ENCODE results near the gene FAM114A1.

FAM114A1 gene

DNA sequence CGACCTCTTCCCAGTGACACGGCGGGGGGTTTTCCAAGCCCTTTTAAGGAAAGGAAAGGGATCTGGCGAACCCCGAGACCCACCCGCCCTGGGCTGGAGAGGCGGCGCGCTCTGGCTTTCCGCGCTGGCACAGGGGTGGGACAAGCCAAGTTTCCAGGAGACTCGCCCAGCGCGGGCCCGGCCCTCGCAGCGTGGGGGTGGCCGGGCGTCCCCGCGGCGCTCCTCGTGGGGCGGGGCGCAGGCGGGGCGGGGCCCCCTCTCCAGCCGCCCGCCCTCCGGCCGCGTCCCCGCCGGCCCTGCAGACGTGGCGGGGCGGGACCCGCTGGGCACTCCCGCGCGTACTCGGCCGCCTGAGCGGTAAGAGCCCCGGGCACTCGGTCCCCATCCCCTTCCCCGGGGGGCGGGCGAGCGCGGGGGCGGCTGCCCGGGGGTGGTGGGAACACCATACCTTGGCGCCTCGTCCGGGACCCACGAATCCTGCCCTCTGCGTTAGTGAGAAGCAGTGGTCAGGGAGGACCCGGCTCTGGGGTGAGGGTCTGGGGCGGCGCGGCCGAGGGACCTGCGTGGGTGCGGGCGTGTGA lies at the start of gene FAM114A1:
Gene FAM114A1 (plus strand): TSS at position 329 of the 581 bp plus-strand sequence. CDS start 10,273 bp downstream, outside the sequence.
- DNase-seq: peak; percentile 24

DNA sequence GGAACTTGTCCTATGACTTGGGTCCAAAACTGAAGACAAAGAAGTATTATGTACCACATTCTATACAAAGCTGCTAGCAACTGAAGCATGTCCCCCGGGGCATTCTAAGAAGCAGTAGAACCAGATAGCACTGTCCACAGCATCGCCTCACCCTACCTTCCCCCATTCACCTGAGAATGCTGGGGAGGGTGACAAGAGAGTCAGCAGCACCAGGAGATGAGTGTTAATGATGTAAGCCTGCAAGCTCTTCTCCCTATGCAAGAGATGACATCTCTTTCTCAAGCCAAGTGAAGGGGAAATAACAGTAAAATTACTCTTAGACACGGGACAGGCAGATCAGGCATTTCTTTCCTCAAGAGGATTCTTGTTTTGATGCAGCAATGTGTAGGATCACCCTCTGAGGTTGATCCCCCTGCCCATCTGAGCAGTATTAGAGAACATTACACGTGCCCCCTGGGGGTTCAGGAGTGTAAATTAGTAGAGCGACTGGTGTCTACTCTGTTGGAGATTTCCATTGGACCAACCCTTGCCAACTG lies 49.1 kb upstream of the FAM114A1 start:
- no peak for DNase-seq

DNA sequence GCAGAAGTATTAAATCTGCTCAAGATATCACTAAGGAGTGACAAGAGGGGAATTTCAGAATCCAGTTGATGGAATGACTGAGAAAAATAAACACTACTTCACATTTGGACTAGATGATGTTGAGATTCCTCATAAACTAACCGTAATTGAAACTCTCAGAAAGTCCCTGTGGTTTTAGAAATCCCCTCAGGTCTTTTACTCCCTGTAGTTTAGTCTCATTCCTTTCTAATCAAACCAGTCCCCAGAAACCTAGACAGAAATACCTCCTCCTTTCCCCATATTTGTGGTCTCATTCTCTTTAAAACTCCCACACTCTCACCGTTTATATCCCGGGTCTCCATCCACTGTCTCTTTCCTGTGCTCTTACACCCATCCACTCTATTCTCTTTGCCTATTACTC lies 48.0 kb upstream of the FAM114A1 start:
- DNase-seq: no peak

DNA sequence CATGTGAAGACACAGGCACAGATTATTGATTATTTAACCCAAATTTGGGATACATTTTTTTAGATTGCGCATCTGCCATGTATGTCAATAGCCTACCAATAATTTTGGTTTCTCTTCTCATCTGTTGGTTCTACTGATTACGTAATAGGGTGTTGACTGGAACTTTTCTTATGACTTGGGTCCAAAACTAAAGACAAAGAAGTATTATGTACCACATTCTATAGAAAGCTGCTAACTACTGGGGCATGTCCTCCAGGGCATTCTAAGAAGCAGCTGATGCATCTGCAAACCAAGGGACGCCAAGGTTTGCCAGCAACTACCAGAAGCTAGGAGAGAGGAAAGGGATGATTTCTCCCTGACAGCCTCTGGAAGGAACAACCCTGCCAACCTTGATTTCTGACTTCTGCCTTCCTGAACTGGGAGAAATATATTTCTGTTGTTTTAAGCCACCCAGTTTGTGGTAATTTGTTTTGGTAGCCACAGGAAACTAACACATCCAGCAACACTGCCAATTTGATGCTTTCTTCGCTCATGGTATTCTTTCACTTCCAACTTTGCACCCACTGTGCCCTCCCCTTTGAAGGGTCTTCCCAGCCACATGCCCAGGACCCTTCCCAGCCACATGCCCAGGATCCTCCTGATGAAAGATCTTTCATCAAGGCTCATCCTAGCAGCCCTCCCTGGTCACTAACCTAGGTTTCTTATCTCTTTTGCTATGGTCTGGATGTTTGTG lies 47.1 kb upstream of the FAM114A1 start:
- DNase-seq: no peak

DNA sequence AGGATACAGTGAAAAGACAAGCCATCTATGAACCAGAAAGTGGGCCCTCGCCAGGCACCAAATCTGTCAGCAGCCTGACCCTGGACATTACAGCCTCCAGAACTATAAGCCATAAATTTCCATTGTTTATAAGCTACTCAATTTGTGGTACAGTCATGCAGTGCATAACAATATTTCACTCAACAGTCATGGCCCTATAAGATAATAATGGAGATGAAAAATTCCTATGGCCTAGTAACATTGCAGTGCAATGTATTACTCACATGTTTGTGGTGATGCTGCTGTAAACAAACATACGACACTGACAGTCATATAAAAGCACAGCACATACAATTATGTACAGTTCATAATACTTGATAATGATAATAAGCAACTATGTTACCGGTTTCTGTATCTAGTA lies 45.9 kb upstream of the FAM114A1 start:
- DNase-seq: no peak

DNA sequence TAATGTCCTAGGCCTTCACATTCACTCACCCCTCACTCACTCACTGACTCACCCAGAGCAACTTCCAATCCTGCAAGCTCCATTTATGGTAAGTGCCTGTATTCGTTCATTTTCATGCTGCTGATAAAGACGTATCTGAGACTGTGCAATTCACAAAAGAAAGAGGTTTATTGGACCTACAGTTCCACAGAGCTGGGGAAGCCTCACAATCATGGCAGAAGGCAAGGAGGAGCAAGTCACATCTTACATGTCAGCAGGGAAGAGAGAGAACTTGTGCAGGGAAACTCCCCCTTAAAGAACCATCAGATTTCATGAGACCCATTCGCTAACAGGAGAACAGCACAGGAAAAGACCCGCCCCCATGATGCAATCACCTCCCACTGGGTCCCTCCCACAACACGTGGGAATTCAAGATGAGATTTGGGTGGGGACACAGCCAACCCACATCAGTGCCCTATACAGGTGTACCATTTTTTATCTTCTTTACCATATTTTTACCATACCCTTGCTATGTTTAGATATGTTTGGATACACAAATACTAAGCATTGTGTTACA lies 44.8 kb upstream of the FAM114A1 start:
- DNase-seq: no peak

DNA sequence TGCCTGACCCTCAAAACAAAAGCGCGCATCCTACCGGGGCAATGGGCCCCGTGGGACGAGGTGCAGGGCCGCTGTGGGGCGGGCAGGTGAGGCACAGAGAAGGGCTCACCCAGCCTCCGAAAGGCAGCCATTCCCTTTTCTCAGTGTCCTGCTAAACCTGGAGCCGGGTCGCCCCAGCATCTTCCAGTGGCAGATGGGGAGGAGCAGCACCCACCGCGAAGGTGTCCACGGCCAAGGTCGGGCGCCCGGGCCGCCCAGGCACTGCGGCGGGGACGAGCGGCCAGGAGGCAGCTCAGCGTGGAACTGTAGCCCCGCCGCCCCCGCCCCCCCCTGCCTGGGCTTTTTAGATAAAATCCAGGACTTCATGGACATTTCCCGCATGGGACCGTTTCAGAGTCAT lies 43.8 kb upstream of the FAM114A1 start:
- no peak for DNase-seq

DNA sequence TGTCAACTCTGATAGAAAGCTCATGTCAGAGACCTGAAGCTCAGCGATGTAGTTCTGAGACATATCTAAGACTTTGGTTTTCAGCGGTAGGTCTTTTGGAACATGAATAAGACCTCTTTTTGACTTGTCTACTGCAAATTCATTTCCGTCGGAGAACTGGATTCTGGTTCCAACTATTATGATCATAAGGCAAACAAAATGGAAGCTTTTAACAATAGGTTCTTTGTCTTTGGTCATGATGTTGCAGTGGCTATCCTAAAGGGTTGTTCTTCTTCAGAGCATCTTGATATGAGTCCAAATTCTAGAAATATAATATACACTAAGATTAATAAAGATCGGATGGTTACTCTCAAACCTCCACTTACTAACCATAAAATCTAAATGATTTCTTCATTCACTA lies 38.4 kb upstream of the FAM114A1 start:
- DNase-seq: no peak

DNA sequence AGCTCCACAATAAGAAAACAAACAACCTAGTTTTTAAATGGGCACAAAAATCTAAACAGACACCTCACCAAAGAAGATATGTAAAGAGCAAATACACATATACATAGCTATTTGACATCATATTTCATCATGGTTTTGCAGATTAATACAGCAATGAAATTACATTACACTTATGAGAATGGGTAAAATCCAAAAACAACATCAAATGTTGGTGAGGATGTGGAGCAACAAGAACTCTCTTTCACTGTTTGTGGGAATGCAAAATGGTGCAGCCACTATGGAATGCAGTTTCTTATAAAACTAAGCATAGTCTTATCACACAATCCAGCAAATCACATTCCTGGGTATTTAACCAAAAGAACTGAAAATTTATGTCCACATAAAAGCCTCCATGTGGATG lies 36.0 kb upstream of the FAM114A1 start:
- no peak for DNase-seq

DNA sequence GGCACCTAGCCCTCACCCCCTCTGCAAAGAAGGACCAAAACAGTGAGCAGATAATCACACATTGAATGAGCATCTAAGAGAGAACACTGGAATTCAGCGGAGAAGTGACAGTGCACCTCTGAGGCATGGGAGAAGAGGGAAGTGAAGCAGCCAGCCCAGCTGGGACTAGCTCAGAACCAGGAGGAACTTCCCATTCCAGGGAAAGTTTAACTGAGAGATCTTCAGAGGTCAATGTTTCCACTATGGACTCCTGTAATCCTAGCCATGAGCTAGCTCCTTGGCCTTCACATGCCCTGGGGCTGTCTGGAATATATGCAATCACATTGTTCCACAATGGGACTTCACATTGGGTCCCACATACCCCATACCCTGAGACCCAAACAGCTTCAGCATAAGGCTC lies 35.4 kb upstream of the FAM114A1 start:
- DNase-seq: no peak

DNA sequence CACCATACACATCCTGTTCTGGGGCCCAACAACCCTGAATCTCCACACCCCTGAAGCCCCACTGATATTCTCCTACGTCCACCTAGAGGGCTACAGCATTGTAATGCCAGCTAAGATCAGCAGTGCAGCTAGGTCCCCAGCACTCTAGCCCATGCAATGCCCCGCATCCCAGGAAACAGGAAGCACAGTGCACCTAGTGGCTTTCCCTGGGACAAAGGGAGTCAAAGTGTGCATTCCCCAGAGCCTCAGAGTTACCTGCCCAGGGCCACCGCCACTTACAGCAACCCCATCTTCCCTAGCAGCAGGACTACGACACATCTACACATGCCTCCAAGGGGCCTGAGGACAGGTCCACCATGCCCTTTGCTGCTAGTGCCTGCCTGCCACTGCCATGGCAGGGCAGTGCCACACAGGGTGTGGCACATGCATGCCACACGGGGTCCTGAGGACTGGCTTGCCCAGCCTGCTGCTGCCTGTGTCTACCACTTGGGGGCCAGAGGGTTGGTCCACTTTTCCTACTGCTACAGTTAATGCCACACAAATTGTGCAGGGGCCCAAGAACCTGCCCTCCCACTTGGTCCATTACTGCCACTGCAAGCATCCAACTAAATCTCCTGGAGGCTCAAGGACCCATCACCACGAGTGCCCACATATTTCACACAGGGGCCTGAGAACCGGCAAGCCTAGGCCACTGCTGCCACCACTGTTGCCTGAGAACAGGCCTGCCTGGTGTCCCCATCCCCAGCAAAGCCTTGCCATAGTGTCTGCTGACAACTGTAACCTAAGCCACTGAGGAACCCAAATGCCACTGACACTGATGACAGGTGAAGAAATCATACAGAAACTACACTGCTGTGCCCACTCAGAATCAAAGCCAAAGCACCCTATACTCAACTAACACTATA lies 34.7 kb upstream of the FAM114A1 start:
- no peak for DNase-seq

DNA sequence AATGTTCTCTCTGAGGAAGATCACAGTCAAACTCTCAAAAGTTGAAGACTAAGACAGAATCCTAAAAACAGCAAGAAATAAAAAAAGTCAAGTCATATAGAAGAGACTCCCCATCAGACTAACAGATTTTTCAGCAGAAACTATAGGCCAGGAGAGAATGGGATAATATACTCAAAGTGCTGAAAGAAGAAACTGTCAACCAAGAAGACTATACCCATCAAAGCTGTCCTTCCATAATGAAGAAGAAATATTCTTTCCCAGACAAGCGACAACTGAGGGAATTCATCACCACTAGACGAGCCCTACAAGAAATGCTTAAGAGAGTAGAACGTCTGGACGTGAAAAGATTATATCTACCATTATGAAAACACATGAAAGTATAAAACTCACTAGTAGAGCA lies 33.0 kb upstream of the FAM114A1 start:
- no peak for DNase-seq

DNA sequence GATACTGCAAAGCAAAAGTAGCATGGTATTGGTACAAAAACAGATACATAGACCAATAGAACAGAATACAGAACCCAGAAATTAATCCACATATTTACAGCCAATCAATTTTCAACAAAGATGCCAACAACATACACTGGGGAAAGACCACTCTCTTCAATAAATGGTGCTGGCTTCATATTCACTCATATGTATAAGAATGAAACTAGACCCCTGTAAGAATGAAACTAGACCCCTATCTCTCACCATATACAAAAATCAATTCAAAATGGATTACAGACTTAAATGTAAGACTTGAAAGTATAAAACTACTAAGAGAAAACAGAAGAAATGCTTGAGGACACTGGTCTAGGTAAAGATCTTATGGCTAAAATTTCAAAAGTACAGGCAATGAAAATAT lies 30.3 kb upstream of the FAM114A1 start:
- DNase-seq: no peak

DNA sequence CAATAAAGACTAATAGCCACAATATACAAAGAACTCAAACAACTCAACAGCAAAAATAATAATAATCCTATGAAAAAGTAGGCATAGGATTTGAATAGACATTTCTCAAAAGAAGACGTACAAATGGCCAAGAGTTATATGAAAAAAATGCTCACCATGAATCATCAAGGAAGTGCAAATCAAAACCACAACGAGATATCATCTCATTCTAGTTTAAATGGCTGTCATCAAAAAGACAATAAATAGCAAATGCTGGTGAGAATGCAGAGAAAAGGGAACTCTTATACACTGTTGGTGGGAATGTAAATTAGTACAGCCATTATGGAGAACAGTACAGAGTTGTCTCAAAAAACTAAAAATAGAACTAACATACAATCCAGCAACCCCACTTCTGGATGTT lies 29.8 kb upstream of the FAM114A1 start:
- DNase-seq: no peak

DNA sequence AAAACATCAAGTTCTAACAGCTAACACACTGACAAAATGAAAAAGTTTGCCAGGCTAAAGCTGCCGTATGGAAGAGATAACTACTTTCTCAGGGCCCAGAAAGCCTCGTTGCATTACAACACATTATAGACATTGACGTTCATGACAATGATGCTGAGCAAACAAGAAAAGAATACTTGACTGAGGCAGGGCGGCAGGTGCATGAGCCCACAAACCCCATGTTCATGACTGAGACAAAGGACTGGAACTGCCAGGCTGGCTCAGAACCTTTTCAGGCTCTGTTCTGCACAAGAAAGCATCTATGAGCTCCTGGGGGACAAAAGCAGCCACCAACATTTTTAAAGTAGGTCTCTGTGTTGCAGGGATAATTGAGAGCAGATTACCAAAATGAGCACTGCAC lies 24.6 kb upstream of the FAM114A1 start:
- DNase-seq: no peak

DNA sequence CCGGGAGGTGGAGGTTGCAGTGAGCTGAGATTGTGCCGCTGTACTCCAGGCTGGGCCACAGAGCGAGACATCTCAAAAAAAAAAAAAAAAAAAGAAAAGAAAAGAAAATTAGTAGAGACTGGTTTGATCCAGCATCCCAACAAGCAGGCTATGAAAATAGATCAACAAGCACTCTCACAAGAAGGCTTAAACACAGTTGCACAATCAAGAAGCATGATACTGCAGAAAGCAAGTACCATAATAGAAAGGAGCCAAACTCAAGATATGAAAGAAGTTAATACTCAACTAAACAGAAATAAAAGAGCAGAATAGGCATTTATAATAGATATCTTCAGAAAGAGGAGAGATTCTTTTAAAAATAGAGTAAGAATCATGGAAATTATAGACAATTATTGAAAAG lies 21.6 kb upstream of the FAM114A1 start:
- no peak for DNase-seq

DNA sequence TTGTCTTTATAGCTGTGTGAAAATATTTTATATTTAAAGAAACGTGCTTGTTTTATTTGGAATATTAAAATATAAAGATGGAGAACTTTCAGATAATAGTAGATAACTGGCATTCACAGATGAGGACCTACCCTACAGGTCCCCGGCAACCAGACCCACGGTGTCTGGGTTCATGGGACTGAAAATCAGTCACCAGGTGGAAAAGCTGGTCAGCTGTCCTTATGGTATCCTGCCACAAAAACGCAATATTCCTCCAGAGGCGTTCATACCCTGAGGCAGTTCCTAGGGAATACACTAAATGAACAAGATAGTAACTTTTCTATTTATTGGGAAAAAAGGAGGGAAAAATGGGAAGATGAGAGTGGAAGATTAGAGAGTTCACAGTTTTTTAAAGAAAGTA lies 12.1 kb upstream of the FAM114A1 start:
- DNase-seq: no peak

DNA sequence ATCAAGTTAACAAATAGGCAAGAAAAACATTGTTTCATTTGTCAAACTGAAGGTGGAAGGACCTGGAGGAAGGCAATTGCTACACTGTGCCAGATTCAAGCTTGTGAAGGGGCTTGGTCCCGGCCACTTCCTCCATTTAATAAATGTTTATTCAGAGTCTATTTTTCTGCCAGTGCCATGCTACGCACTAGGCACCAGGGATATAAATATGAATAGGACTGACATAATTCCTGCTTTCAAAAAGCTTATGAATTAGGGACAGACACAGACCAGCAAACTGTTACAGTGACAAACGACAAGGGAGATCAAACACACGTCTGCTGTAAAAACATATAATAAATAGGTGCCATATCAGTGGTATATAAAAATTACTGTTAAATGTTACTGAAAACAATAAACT lies 11.6 kb upstream of the FAM114A1 start:
- DNase-seq: no peak

DNA sequence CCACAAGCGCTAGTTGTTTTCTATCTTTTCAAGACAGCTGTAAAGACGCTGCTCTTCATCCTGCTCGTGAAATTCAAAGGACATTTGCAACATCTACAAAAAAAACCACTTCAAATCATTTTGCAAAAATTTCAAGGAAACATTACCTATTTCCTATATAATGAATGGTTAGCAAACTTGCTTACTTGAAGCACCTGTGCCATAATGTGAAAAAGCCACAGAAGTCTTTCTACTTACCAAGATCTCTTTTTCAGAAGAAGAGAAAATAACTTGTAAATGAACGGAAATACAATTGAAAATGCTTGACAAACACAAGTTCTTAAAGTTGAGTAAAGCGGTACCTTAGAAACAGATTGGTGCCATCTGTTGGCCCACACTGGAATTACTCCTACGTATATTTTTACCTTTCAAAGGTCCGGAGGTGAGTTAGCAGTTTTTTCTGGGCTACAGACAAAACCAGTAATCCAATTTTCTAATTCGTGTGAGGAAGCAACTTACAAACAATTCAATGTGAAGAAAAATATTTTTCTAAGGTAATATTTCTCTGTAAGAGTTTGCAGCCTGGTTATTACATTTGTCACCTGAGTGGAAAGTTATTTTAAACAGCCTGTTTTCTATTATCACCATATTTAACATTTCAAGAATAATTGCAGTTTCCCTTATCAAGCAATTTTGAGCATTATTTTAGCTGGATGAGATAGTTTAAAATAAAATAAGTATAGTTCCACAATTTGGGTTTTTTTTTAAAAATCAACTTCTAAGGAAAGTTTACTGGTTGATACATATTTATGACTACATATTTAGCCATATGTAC lies 10.9 kb upstream of the FAM114A1 start, which contains the start of gene TLR6:
Gene TLR6 (minus strand): TSS at position 294 of the 814 bp plus-strand sequence. CDS start 27,344 bp downstream, outside the sequence.
- DNase-seq: peak; percentile 35

DNA sequence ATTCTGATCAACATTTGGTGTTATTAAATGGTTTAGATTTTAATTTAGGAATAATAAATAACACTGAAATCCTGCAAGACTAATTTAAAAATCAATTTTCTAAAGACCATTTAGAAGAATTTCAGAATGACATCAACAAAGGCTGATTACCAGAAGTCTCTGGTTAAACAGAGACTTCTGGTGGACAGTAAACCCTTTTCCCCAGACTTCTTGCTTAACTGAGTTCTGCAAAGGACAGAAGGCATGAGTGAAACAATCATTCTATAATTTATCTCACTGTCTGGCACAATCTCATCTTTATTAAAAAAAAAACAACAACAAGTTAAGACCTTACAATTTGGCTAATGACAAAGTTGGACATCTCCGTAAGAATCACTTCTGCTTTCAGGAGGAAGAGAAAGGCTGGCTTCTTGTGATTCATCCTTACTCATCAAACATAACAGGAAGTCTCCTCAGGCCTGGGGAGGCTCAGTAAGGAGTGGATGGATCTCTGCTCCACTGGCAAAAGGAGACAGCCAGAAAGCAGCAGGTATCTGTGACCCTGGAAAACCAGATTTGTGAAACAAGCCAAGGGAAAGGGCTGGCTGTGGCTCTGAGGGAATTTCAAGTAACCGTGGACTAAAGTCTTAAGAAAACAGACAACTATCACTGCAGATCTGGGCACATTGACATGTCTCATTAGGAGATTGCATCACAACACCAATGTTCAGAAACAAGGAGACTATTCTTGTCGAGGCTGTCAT lies 10.1 kb upstream of the FAM114A1 start:
- no peak for DNase-seq

DNA sequence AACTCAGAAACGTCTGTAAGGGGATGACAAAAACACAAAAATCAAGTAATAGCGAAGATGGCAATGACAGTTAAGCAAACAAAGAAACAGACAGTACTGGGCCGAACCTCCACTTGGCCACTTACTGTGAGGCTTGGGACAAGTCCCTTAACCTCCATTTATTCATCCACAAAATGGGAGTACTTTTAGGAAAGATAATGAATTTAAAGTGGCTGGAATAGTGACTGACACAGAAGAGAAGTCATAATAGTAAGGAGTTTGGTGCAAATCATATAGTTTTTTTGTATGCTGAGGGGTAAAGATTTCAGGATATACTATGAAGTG lies 9.5 kb upstream of the FAM114A1 start:
- no peak for DNase-seq

DNA sequence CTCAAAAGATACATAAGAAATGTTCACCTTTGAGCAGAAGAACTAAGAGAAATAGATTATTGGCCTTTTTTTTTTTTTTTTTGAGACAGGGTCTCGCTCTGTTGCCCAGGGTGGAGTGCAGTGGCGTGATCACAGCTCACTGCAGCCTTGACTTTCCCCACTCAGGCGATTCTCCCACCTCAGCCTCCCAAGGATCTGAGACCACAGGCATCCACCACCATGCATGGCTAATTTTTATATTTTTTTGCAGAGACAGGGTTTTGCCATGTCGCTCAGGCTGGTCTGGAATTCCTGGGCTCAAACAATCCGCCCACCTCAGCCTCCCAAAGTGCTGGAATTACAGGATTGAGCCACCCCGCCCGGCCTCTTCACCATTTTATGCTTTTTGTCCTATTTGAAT lies 8.1 kb upstream of the FAM114A1 start:
- no peak for DNase-seq
